ENCODE measurements around the gene NLGN1. TPM values are rescaled to one million over a fixed set of nuclear protein-coding genes. Genes with fewer than 3 reads are reported as not detected.

Gene NLGN1
- total and polyA plus RNA-seq, 2 experiments from 2014 or later = 14.3 to 20.1 TPM

DNA sequence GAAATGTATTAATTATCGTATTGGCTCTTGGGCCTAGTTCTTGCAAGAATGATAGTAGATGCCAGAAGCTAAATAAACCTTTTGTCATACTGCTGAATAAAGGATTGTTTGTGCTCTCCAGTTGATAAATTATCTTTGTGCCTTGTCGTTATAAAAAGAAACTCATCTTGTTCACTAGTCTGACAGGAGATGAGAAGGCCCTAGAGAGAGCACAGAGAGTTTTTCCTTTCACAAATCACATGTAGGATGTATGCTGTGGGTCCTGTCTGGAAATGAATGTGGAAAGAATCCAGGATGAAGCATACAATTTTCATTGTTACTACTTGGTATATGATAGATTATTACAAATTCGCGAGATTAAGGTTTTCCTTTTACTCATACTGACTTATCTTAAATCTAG is 113.0 kb downstream of the NLGN1 start:
- H3K27ac ChIP-seq = no peak overlapping the region
- H3K9ac ChIP-seq = no peak overlapping the region
- no peaks in the 10 kb centered on the region for H4K20me1 ChIP-seq (ENCODE audit: insufficient read depth)
- DNase-seq = no peak
- in situ Hi-C loops (cut with MboI) = no loop called here
- H2AFZ ChIP-seq = no peak overlapping the region
- H3K4me2 ChIP-seq (ENCODE audit: unreplicated experiment) = no peak overlapping the region
- H3K9me3 ChIP-seq (ENCODE audit: low read depth) = no peaks in the 10 kb centered on the region
- no peaks in the 10 kb centered on the region for H3K9me2 ChIP-seq (ENCODE audit: insufficient read depth)
- no peak overlapping the region for H3K4me3 ChIP-seq
- 52 to 58% methylated on average over 4 of the region's 4 CpGs for WGBS, 2 experiments (ENCODE audit: low coverage in 1 of 2, low lambda C conversion rate in 2 of 2, missing lambda C conversion rate in 2 of 2)
- H3K27me3 ChIP-seq (replicated peaks; ENCODE audit: insufficient read depth) = no peaks in the 10 kb centered on the region
- no peaks in the 10 kb centered on the region for H3K79me2 ChIP-seq (ENCODE audit: insufficient read depth)
- no peaks in the 10 kb centered on the region for H3K36me3 ChIP-seq (ENCODE audit: low read depth)
- H3F3A ChIP-seq (ENCODE audit: insufficient read depth) = no peaks in the 10 kb centered on the region
- TF ChIP-seq EZH2phosphoT487 (IDR thresholded peaks at IDR 0.05; ENCODE audit: insufficient read depth, low read depth) (no peak), EZH2 (IDR thresholded peaks at IDR 0.05; ENCODE audit: insufficient read depth, poor library complexity, severe bottlenecking) (no peak)
- H3K4me1 ChIP-seq (ENCODE audit: insufficient read depth) = no peaks in the 10 kb centered on the region

DNA sequence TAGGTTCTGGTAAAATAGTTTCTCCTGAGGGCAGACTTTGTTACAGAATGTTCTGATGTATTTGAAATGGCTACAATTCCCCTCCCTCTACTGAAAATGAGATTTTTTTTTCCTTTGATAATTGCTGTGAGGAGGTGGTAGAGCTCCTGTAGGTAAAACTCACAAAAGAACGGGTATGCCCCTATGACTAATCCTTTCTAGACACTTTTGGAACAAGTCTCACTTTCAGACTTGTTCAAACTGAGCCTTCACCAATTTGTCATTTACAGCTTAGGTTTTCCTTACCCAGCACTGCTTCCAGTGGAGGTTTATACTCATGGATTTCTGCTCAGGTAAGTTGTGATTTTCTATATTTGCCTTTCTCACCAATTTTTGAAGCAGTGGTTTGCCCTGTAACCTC is 115.6 kb downstream of the NLGN1 start:
- Histone ChIP-seq H3K36me3 (ENCODE audit: low read depth) (no peaks in the 10 kb centered on the region), H2AFZ (no peak overlapping the region), H3K27ac (no peak overlapping the region), H3F3A (ENCODE audit: insufficient read depth) (no peaks in the 10 kb centered on the region), H3K9ac (no peak overlapping the region), H4K20me1 (ENCODE audit: insufficient read depth) (no peaks in the 10 kb centered on the region), H3K27me3 (replicated peaks; ENCODE audit: insufficient read depth) (no peaks in the 10 kb centered on the region), H3K79me2 (ENCODE audit: insufficient read depth) (no peaks in the 10 kb centered on the region), H3K4me2 (ENCODE audit: unreplicated experiment) (no peak overlapping the region), H3K9me3 (ENCODE audit: low read depth) (no peaks in the 10 kb centered on the region), H3K4me3 (no peak overlapping the region), H3K4me1 (ENCODE audit: insufficient read depth) (no peaks in the 10 kb centered on the region), H3K9me2 (ENCODE audit: insufficient read depth) (no peaks in the 10 kb centered on the region)
- 59 to 79% methylated on average over 1 of the region's 1 CpG for WGBS, 2 experiments (ENCODE audit: low coverage in 1 of 2, low lambda C conversion rate in 2 of 2, missing lambda C conversion rate in 2 of 2)
- in situ Hi-C loops (cut with MboI) = no loop called here
- TF ChIP-seq EZH2phosphoT487 (IDR thresholded peaks at IDR 0.05; ENCODE audit: insufficient read depth, low read depth) (no peak), EZH2 (IDR thresholded peaks at IDR 0.05; ENCODE audit: insufficient read depth, poor library complexity, severe bottlenecking) (no peak)
- DNase-seq = no peak

DNA sequence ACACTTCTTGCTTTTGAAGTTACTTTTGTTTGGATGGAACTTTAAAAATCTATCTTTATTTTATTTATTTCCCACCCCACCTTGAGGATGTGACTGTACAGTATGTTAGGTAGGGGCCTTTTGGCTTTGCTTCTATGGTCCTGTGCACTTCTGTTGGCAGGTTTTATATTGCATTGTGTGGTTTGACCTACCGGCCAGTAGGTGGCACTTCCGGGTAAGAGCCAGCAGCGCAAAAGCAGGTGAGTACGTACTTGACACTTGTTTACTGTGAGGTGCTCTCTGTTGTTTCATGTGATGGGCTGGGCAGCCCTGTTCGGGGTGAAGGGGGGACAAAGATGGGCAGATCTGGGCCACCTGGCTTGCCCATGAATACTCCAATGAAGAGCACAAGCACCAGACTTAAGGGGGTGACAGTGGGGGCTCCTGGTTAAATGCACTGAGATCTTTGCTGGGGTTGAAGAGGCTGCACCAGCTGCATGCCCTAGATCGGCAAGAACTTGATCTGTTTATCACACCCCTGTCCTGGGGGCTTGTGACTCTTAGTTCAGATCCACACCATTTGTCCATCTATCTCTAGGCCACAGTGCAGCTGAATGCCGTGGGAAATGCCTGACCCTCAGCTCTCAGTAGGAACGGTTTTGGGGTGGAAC is 131.6 kb downstream of the NLGN1 start:
- Histone ChIP-seq H3K9ac (no peak overlapping the region), H3K4me2 (ENCODE audit: unreplicated experiment) (no peak overlapping the region), H3K9me3 (ENCODE audit: low read depth) (no peaks in the 10 kb centered on the region), H3K27me3 (replicated peaks; ENCODE audit: insufficient read depth) (no peaks in the 10 kb centered on the region), H3F3A (ENCODE audit: insufficient read depth) (no peaks in the 10 kb centered on the region), H3K79me2 (ENCODE audit: insufficient read depth) (no peaks in the 10 kb centered on the region), H4K20me1 (ENCODE audit: insufficient read depth) (no peaks in the 10 kb centered on the region), H3K27ac (no peak overlapping the region), H3K36me3 (ENCODE audit: low read depth) (no peaks in the 10 kb centered on the region), H3K9me2 (ENCODE audit: insufficient read depth) (no peaks in the 10 kb centered on the region), H3K4me3 (no peak overlapping the region), H2AFZ (no peak overlapping the region), H3K4me1 (ENCODE audit: insufficient read depth) (no peaks in the 10 kb centered on the region)
- DNase-seq = peak; percentile 16
- TF ChIP-seq EZH2phosphoT487 (IDR thresholded peaks at IDR 0.05; ENCODE audit: insufficient read depth, low read depth) (no peak), EZH2 (IDR thresholded peaks at IDR 0.05; ENCODE audit: insufficient read depth, poor library complexity, severe bottlenecking) (no peak)
- 40 to 44% methylated on average over 8 of the region's 8 CpGs for WGBS, 2 experiments (ENCODE audit: low coverage in 1 of 2, low lambda C conversion rate in 2 of 2, missing lambda C conversion rate in 2 of 2)
- in situ Hi-C loops (cut with MboI) = no loop called here

DNA sequence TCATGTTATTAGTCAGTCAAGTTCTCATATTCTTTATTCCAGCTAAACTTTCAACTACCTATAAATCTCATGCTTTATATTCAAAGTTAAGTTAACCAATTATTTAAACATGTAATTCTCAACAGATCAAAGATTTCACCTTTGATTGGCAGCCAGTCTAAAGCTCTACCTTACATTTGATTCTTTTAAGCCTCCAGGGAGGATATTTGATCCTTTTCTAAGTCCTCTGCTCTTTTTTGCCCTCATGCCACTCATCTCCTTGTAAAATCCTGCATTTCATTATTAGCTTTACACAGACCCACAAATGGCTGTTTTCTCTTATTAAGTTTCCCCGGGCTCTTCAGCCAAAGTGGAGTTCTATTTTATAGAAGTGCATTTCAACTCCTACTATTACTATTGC is 134.1 kb downstream of the NLGN1 start:
- TF ChIP-seq EZH2 (IDR thresholded peaks at IDR 0.05; ENCODE audit: insufficient read depth, poor library complexity, severe bottlenecking) = no peak
- no peak for TF ChIP-seq EZH2phosphoT487 (IDR thresholded peaks at IDR 0.05; ENCODE audit: insufficient read depth, low read depth)
- no peaks in the 10 kb centered on the region for H3K36me3 ChIP-seq (ENCODE audit: low read depth)
- H3K4me2 ChIP-seq (ENCODE audit: unreplicated experiment) = no peak overlapping the region
- H3K79me2 ChIP-seq (ENCODE audit: insufficient read depth) = no peaks in the 10 kb centered on the region
- H3K27me3 ChIP-seq (replicated peaks; ENCODE audit: insufficient read depth) = no peaks in the 10 kb centered on the region
- H3K9me3 ChIP-seq (ENCODE audit: low read depth) = no peaks in the 10 kb centered on the region
- H3K4me3 ChIP-seq = no peak overlapping the region
- H3K9me2 ChIP-seq (ENCODE audit: insufficient read depth) = no peaks in the 10 kb centered on the region
- no peaks in the 10 kb centered on the region for H4K20me1 ChIP-seq (ENCODE audit: insufficient read depth)
- H3F3A ChIP-seq (ENCODE audit: insufficient read depth) = no peaks in the 10 kb centered on the region
- no peak for DNase-seq
- H3K9ac ChIP-seq = no peak overlapping the region
- no peak overlapping the region for H3K27ac ChIP-seq
- H2AFZ ChIP-seq = no peak overlapping the region
- in situ Hi-C loops (cut with MboI) = no loop called here
- H3K4me1 ChIP-seq (ENCODE audit: insufficient read depth) = no peaks in the 10 kb centered on the region
- WGBS, 2 experiments (ENCODE audit: low coverage in 1 of 2, low lambda C conversion rate in 2 of 2, missing lambda C conversion rate in 2 of 2) = 13 to 34% methylated on average over 1 of the region's 1 CpG

Data from GM23248 (cell line).